ENCODE results near the gene CENPO.

Gene CENPO

DNA sequence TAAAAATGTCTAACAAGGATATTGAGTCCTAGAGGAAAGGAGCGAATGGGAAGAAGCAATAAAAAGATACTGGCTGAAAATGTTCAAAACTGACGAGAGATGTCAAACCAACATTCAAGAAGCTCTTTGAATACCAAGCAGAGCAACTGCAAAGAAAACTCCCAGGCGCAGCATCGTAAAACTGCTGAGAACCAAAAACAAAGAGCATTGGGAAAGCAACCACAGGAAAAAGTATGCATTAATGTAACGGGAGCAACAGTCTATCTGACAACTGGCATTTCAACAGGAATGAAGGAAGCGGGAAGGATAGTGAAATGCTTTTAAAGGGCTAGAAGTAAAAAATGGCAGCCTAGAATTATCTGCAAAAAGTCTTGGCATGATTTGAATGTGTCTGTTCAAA is 73.7 kb downstream of the CENPO start:
- no peak for DNase-seq

DNA sequence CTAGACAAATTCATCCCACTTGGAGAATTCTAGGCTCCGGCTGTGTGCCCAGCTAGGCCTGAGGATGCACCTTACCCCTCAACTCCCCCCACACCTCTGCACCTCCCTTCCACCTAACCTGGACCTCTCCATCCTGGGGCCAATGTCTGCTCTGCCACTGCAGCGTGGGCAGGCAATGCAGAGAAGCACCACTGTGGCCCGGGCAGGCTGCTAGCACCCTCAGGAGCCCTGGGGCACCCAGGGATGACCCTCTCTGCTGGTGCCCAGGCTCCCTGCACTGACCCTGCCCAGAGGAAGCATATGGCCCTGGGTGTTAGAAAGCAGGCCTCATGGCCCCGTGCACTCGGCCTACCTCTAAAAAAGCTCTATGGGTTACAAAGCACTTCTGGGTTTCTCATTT is 77.2 kb downstream of the CENPO start:
- no peak for DNase-seq

- DNase-seq = no peak
Measured at GRCh38 chr2:24870891-24871705, 77.9 kb downstream of the CENPO start.

DNA sequence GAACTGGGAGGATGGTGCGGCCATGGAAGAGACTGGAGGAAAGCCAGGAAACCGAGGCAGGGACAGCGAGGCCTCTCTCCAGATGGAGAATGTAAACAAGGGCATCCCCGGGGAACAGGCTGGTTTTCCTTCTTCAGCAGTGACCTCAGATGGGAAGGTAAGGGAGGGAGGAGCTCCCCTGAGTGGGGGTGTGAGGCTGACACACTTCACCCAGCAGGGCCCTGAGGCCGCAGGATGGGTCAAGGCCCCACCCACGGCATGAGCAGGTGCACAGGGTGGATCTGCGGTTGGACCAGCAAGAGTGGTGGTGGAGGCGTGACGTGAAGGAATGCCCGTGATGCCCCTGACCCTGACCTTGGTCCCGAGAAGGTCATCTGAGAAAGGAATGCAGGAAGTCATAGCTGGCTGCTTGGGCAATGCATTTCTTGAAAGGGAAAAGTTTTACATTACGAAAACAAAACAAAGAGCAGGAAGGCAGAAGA is 78.7 kb downstream of the CENPO start:
- no peak for DNase-seq

Measured in hematopoietic multipotent progenitor cell treated with erythropoietin and hydrocortisone succinate and interleukin-3 and kit ligand, for 6 days (in vitro differentiated cells).